Measurements from ENCODE around the gene NXNL1. TPM values are rescaled to one million over a fixed set of nuclear protein-coding genes. Genes with fewer than 3 reads are reported as not detected.

The NXNL1 gene
- total and polyA plus RNA-seq, 2 donors (not counting 3 experiments of a cell fraction or from before 2014, with no cell fraction given), result not detected

GRCh38 chr19:17484520-17485185, 23.9 kb upstream of the NXNL1 start:
- no TSS peak for BruUV-seq (replicated peaks)
- Histone ChIP-seq H3K27ac (ENCODE audit: insufficient read depth, low read depth, low read length) (no peak overlapping the region), H3K9ac (replicated peaks; ENCODE audit: extremely low read depth, insufficient read depth, low read length) (no peak overlapping the region), H3K79me2 (ENCODE audit: control insufficient read depth, insufficient read depth, low read length) (no peaks in the 10 kb centered on the region), H3K9me1 (replicated peaks; ENCODE audit: control insufficient read depth, extremely low read depth, insufficient read depth, low read length) (no peaks in the 10 kb centered on the region), H3K27me3 (ENCODE audit: control insufficient read depth in 2 of 2, insufficient read depth in 2 of 2, low read length in 2 of 2) (no peaks in the 10 kb centered on the region), H4K20me1 (replicated peaks; ENCODE audit: control insufficient read depth, extremely low read depth, insufficient read depth, low read length) (no peaks in the 10 kb centered on the region), H3K4me2 (ENCODE audit: insufficient read depth, low read length) (no peak overlapping the region), H3K36me3 (ENCODE audit: control insufficient read depth in 2 of 2, extremely low read depth in 1 of 2, insufficient read depth in 2 of 2, low read length in 2 of 2) (no peaks in the 10 kb centered on the region), H3K9me3 (replicated peaks; ENCODE audit: control insufficient read depth, insufficient read depth, low read length) (no peaks in the 10 kb centered on the region), H3K4me3 (replicated peaks in 1 of 3; ENCODE audit: insufficient read depth in 1 of 3, low read depth in 1 of 3, low read length in 3 of 3) (no peak overlapping the region), H2AFZ (ENCODE audit: low read depth, low read length) (no peak overlapping the region), H3K4me1 (ENCODE audit: control insufficient read depth, extremely low read depth, insufficient read depth, low read length) (peaks cover 15% of the 10 kb centered on the region)
- POLR2A ChIA-PET, result interaction anchor here (0.6 kb wide), 1 partner anchor 766 kb away, joined by 4 read pairs; no protein-coding TSS in a partner anchor
- FAIRE-seq (no peak), DNase-seq (ENCODE audit: low read depth, low spot score) (no peak)
- intact Hi-C loops (cut with micrococcal nuclease) (no loop called here), dilution Hi-C loops (cut with MboI; ENCODE audit: extremely low pct_ligation_motif_present, low sequenced_read_pairs) (no loop called here)
- CTCF ChIA-PET, result interaction anchor here (0.6 to 2.1 kb wide), 2 partner anchors 11 to 170 kb away, joined by 3 to 15 read pairs; no protein-coding TSS in a partner anchor
- TF ChIP-seq MAX (IDR thresholded peaks at IDR 0.05; ENCODE audit: insufficient read depth, insufficient read length) (no peak), MYC (IDR thresholded peaks at IDR 0.05; ENCODE audit: low read depth, low read length) (no peak), GATA2 (IDR thresholded peaks at IDR 0.05; ENCODE audit: insufficient read depth, insufficient read length, low read depth, low read length) (no peak), EZH2 (IDR thresholded peaks at IDR 0.05; ENCODE audit: borderline replicate concordance, low read depth, low read length, severe bottlenecking) (no peak), FOS (IDR thresholded peaks at IDR 0.05; ENCODE audit: borderline replicate concordance, insufficient read depth, low read length) (no peak), JUN (IDR thresholded peaks at IDR 0.05; ENCODE audit: borderline replicate concordance, insufficient read depth, insufficient read length, low read depth) (no peak), POLR2A (IDR thresholded peaks at IDR 0.05; ENCODE audit: low read depth, low read length) (no peak), POLR2AphosphoS5 (IDR thresholded peaks at IDR 0.05; ENCODE audit: insufficient read depth, low read depth, low read length) (no peak)
- TF ChIP-seq, protein P1, sequence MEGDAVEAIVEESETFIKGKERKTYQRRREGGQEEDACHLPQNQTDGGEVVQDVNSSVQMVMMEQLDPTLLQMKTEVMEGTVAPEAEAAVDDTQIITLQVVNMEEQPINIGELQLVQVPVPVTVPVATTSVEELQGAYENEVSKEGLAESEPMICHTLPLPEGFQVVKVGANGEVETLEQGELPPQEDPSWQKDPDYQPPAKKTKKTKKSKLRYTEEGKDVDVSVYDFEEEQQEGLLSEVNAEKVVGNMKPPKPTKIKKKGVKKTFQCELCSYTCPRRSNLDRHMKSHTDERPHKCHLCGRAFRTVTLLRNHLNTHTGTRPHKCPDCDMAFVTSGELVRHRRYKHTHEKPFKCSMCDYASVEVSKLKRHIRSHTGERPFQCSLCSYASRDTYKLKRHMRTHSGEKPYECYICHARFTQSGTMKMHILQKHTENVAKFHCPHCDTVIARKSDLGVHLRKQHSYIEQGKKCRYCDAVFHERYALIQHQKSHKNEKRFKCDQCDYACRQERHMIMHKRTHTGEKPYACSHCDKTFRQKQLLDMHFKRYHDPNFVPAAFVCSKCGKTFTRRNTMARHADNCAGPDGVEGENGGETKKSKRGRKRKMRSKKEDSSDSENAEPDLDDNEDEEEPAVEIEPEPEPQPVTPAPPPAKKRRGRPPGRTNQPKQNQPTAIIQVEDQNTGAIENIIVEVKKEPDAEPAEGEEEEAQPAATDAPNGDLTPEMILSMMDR (IDR thresholded peaks at IDR 0.05; ENCODE audit: extremely low read depth in 1 of 2, insufficient read depth in 1 of 2, low read depth in 1 of 2, low read length in 2 of 2), result no peak
